ENCODE measurements around the gene AOX1.

The AOX1 gene

GRCh38 chr2:200670751-200671150, 84.9 kb downstream of the AOX1 start:
- no peaks in the 10 kb centered on the region for H3K27me3 ChIP-seq (ENCODE audit: insufficient read depth, poor library complexity, severe bottlenecking)
- no peak overlapping the region for H3K27ac ChIP-seq (replicated peaks)
- H3K4me3 ChIP-seq (replicated peaks; ENCODE audit: insufficient read depth, low read length), result no peak overlapping the region
- TF ChIP-seq CTCF (IDR thresholded peaks at IDR 0.05; ENCODE audit: insufficient read depth, low read length) (no peak), SPI1 (IDR thresholded peaks at IDR 0.05; ENCODE audit: borderline replicate concordance, low read depth) (no peak), GABPA (IDR thresholded peaks at IDR 0.05; ENCODE audit: low read depth) (no peak), POLR2AphosphoS5 (IDR thresholded peaks at IDR 0.05; ENCODE audit: low read depth) (no peak), REST (IDR thresholded peaks at IDR 0.05; ENCODE audit: insufficient replicate concordance, low read depth) (no peak)
- no peak for DNase-seq (ENCODE audit: low read depth in 1 of 2, low spot score in 1 of 2)

GRCh38 chr2:200673191-200673590, 87.4 kb downstream of the AOX1 start:
- no peak for TF ChIP-seq SPI1 (IDR thresholded peaks at IDR 0.05; ENCODE audit: borderline replicate concordance, low read depth)
- no peak for TF ChIP-seq POLR2AphosphoS5 (IDR thresholded peaks at IDR 0.05; ENCODE audit: low read depth)
- no peak for TF ChIP-seq REST (IDR thresholded peaks at IDR 0.05; ENCODE audit: insufficient replicate concordance, low read depth)
- no peak for TF ChIP-seq GABPA (IDR thresholded peaks at IDR 0.05; ENCODE audit: low read depth)
- no peak for TF ChIP-seq CTCF (IDR thresholded peaks at IDR 0.05; ENCODE audit: insufficient read depth, low read length)
- Histone ChIP-seq H3K4me3 (replicated peaks; ENCODE audit: insufficient read depth, low read length) (no peak overlapping the region), H3K27me3 (ENCODE audit: insufficient read depth, poor library complexity, severe bottlenecking) (no peaks in the 10 kb centered on the region), H3K27ac (replicated peaks) (no peak overlapping the region)
- no peak for DNase-seq (ENCODE audit: low read depth in 1 of 2, low spot score in 1 of 2)

- Histone ChIP-seq H3K27me3 (ENCODE audit: insufficient read depth, poor library complexity, severe bottlenecking) (no peaks in the 10 kb centered on the region), H3K4me3 (replicated peaks; ENCODE audit: insufficient read depth, low read length) (no peak overlapping the region), H3K27ac (replicated peaks) (no peak overlapping the region)
- DNase-seq (ENCODE audit: low read depth in 1 of 2, low spot score in 1 of 2), result no peak
- TF ChIP-seq POLR2AphosphoS5 (IDR thresholded peaks at IDR 0.05; ENCODE audit: low read depth) (no peak), GABPA (IDR thresholded peaks at IDR 0.05; ENCODE audit: low read depth) (no peak), REST (IDR thresholded peaks at IDR 0.05; ENCODE audit: insufficient replicate concordance, low read depth) (no peak), CTCF (IDR thresholded peaks at IDR 0.05; ENCODE audit: insufficient read depth, low read length) (no peak), SPI1 (IDR thresholded peaks at IDR 0.05; ENCODE audit: borderline replicate concordance, low read depth) (no peak)
Observed at GRCh38 chr2:200674837-200675236, 89.0 kb downstream of the AOX1 start.
